HCT116 (cell line): ENCODE data around the gene PACSIN2. TPM values are rescaled to one million over a fixed set of nuclear protein-coding genes. Genes with fewer than 3 reads are reported as not detected.

Experiments used
- ATAC-seq: fragments of 200-7000 bp; cut with Tn5 transposase; 2 replicates; pipeline ENCODE4 v1.9.1; 2020; ENCODE audit warnings: mild to moderate bottlenecking, moderate library complexity
- BruUV-seq: library from RNA; stranded (reverse); fragments of 400-500 nt; replicated peaks from 2 replicates; lab custom pipeline; 2021; lab: Mats Ljungman, UMichigan
- CTCF ChIA-PET: fragments of 300-600 bp; sonication (Branson Sonifier 250); formaldehyde crosslinking; loops from one replicate; lab custom pipeline; 2021; ENCODE audit warnings: antibody characterized with exemption; lab: Charles Lee
- POLR2A ChIA-PET: fragments of 300-600, 350-600 bp; sonication (Branson Sonifier 250); formaldehyde crosslinking; loops from one replicate; lab custom pipeline; 2021; ENCODE audit warnings: antibody characterized with exemption; lab: Charles Lee
- RAD21 ChIA-PET, 2 experiments: fragments of 300-600 bp; sonication (Branson Sonifier 250); formaldehyde crosslinking; loops; one replicate each; lab custom pipeline; 2023; ENCODE audit warnings: low total read pairs in 2 of 2; ENCODE audit not compliant: uncharacterized antibody in 2 of 2, unreplicated experiment in 2 of 2, low non-redundant PET in 1 of 2; lab: Charles Lee
- DNase-seq: peaks from one replicate; pipeline ENCODE4 v3.0.0-alpha.2; 2010; ENCODE audit warnings: low read depth, low spot score
- H2AFZ ChIP-seq: fragments of 200-600 bp; shearing (Covaris generic), sonication (generic); 2 replicates; pipeline ENCODE4 v1.6.1; 2017; ENCODE audit warnings: low read depth, mixed run types, mixed read lengths, antibody characterized with exemption, low read length; ENCODE audit not compliant: poor library complexity, severe bottlenecking
- H3K27ac ChIP-seq: 2 replicates; pipeline ENCODE4 v1.5.1; 2012; ENCODE audit warnings: low read depth, low read length
- H3K27me3 ChIP-seq: fragments of 200-600 bp; sonication (generic); 2 replicates; pipeline ENCODE4 v1.6.1; 2016; ENCODE audit warnings: mixed run types, low read length, mixed read lengths; ENCODE audit not compliant: insufficient read depth
- H3K36me3 ChIP-seq, 2 experiments: fragments of 200-500 bp in 1 of 2; fragments of 200-600 bp in 1 of 2; sonication (Bioruptor generic) in 1 of 2; sonication (generic) in 1 of 2; 2 replicates each; pipeline versions ENCODE4 v1.5.1 to v1.6.1; 2014 to 2016; ENCODE audit warnings: low read length in 2 of 2, inconsistent platforms in 1 of 2, mixed read lengths in 1 of 2, mixed run types in 1 of 2; ENCODE audit not compliant: insufficient read depth in 2 of 2, control insufficient read depth in 1 of 2
- H3K4me1 ChIP-seq, 2 experiments: fragments of 200-600 bp in 1 of 2; sonication (generic) in 1 of 2; 2 replicates each; pipeline versions ENCODE4 v1.5.1 to v1.6.1; 2012 to 2017; ENCODE audit warnings: low read length in 2 of 2, inconsistent platforms in 1 of 2, mild to moderate bottlenecking in 1 of 2, mixed read lengths in 1 of 2, mixed run types in 1 of 2, moderate library complexity in 1 of 2; ENCODE audit not compliant: insufficient read depth in 2 of 2, control insufficient read depth in 1 of 2
- H3K4me2 ChIP-seq: fragments of 200-600 bp; sonication (generic); 2 replicates; pipeline ENCODE4 v1.6.1; 2017; ENCODE audit warnings: mixed run types, low read length, mixed read lengths
- H3K4me3 ChIP-seq, 2 experiments: fragments of 200-600 bp in 1 of 2; sonication (generic) in 1 of 2; replicated peaks in 1 of 2; 2 replicates each; pipeline ENCODE4 v1.5.1; 2011 to 2016; ENCODE audit warnings: low read length in 2 of 2, control low read depth in 1 of 2, low read depth in 1 of 2, mild to moderate bottlenecking in 1 of 2, mixed read lengths in 1 of 2, mixed run types in 1 of 2
- H3K79me2 ChIP-seq: fragments of 200-600 bp; sonication (generic); 2 replicates; pipeline ENCODE4 v1.6.1; 2017; ENCODE audit warnings: mild to moderate bottlenecking, mixed run types, low read length, moderate library complexity, mixed read lengths; ENCODE audit not compliant: insufficient read depth
- H3K9ac ChIP-seq: fragments of 200-600 bp; sonication (generic); 2 replicates; pipeline ENCODE4 v1.6.1; 2016; ENCODE audit warnings: low read length, mixed read lengths
- H3K9me2 ChIP-seq: fragments of 200-600 bp; sonication (generic), shearing (Covaris generic); 2 replicates; pipeline ENCODE4 v1.6.1; 2017; ENCODE audit warnings: mixed run types, mild to moderate bottlenecking, moderate library complexity; ENCODE audit not compliant: insufficient read depth
- H3K9me3 ChIP-seq, 2 experiments: fragments of 200-500 bp in 1 of 2; fragments of 200-600 bp in 1 of 2; sonication (Bioruptor generic) in 1 of 2; sonication (generic) in 1 of 2; 2 replicates each; pipeline ENCODE4 v1.6.1; 2014 to 2017; ENCODE audit warnings: low read length in 2 of 2, mixed read lengths in 2 of 2, inconsistent platforms in 1 of 2, low read depth in 1 of 2, mild to moderate bottlenecking in 1 of 2, mixed run types in 1 of 2, moderate library complexity in 1 of 2; ENCODE audit not compliant: control insufficient read depth in 1 of 2, insufficient read depth in 1 of 2
- H4K20me1 ChIP-seq: fragments of 200-600 bp; sonication (generic), shearing (Covaris generic); 2 replicates; pipeline ENCODE4 v1.6.1; 2017; ENCODE audit warnings: mixed run types, mild to moderate bottlenecking, moderate library complexity; ENCODE audit not compliant: insufficient read depth
- ATF3 ChIP-seq: IDR thresholded peaks from 2 replicates; pipeline ENCODE4 v1.6.1; 2012
- CBX3 ChIP-seq: IDR thresholded peaks from 2 replicates; pipeline ENCODE4 v1.6.1; 2012; ENCODE audit warnings: low read depth
- CEBPB ChIP-seq: IDR thresholded peaks from 2 replicates; pipeline ENCODE4 v1.6.1; 2012; ENCODE audit warnings: low read depth
- EGR1 ChIP-seq: IDR thresholded peaks from 2 replicates; pipeline ENCODE4 v1.6.1; 2012; ENCODE audit warnings: low read depth
- ELF1 ChIP-seq: IDR thresholded peaks from 2 replicates; pipeline ENCODE4 v1.6.1; 2012; ENCODE audit warnings: low read depth, borderline replicate concordance
- EZH2 ChIP-seq: fragments of 200-600 bp; sonication (generic); IDR thresholded peaks from 2 replicates; pipeline ENCODE4 v1.6.1; 2017; ENCODE audit warnings: antibody characterized with exemption, mixed run types
- EZH2phosphoT487 ChIP-seq: fragments of 200-600 bp; IDR thresholded peaks from 2 replicates; pipeline ENCODE4 v1.6.1; 2018; ENCODE audit warnings: antibody characterized with exemption, borderline replicate concordance
- MAX ChIP-seq: IDR thresholded peaks from 2 replicates; pipeline ENCODE4 v1.6.1; 2012
- POLR2A ChIP-seq: IDR thresholded peaks from 2 replicates; pipeline ENCODE4 v1.7.0; 2011; ENCODE audit warnings: borderline replicate concordance; ENCODE audit not compliant: insufficient read depth, insufficient read length; ENCODE audit errors: extremely low read depth
- POLR2AphosphoS5 ChIP-seq: IDR thresholded peaks from 2 replicates; pipeline ENCODE4 v1.6.1; 2011; ENCODE audit warnings: mild to moderate bottlenecking, low read depth, low read length, moderate library complexity
- RAD21 ChIP-seq: IDR thresholded peaks from 2 replicates; pipeline ENCODE4 v1.6.1; 2012; ENCODE audit warnings: low read depth, mild to moderate bottlenecking
- SP1 ChIP-seq: IDR thresholded peaks from 2 replicates; pipeline ENCODE4 v1.6.1; 2012; ENCODE audit warnings: low read depth
- TCF7L2 ChIP-seq: IDR thresholded peaks from 2 replicates; pipeline ENCODE4 v1.7.0; 2011; ENCODE audit warnings: borderline replicate concordance, inconsistent platforms; ENCODE audit not compliant: insufficient read depth, insufficient read length; ENCODE audit errors: extremely low read depth
- YY1 ChIP-seq: IDR thresholded peaks from 2 replicates; pipeline ENCODE4 v1.6.1; 2011; ENCODE audit warnings: low read length, low read depth, moderate library complexity, mild to moderate bottlenecking; ENCODE audit not compliant: insufficient replicate concordance; ENCODE audit errors: extremely low read depth
- ZFX ChIP-seq: fragments of 450-650 bp; IDR thresholded peaks from 2 replicates; pipeline ENCODE4 v1.6.1; 2017
- intact Hi-C: fragments of 100-400 bp; cut with micrococcal nuclease; formaldehyde crosslinking; loops from 2 replicates; pipeline ENCODE4 v1.10.0; 2022
- total RNA-seq: library from RNA; stranded (reverse); gene quantifications from one replicate; pipeline ENCODE4 v1.2.1, GENCODE V29; 2021; ENCODE audit not compliant: unreplicated experiment
- TF ChIP-seq, protein P1 (sequence below): IDR thresholded peaks from 2 replicates; pipeline ENCODE4 v1.6.1; 2012; ENCODE audit warnings: low read depth

PACSIN2 gene
- total RNA-seq, 1 experiment from 2014 or later = 48.2 TPM

DNA sequence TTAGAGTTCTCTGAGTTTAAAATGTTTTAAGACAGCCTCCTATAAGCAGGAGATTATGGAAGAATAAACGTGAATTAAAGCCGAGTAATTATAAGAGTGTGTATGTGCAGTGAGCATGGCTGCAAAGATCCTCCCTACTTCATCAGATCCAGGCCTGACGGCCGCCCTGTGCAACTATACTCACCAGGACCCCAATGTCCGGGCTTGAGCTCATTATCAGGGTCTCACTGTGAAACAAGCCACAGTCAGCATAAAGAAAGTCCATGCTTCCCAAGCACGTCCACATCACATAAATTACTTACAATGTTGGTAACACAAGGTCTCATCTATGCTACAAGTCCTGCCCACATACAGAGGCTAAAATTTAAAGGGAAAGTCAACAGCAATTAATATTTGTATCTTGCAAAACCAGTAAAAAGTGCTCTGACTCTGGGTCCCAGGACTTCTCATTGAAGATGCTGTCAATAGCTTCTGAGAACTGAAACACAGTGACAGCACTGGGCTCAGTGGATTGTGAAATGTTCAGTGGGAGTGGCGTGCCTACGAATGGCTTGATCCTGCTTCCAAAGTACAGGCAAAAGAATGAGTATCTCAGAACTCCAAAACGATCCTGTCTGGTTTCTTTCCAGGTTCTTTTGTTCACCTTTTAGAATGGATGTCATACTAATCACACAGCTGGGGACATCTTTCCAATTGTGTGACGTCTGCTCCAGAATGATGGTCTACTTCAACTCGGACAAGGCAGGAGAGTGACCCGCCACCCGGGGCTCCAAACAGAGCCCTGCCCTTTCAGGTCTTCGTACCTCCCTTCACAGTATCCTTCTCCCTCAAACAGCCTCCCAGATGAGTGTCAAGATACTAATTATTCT, 85.7 kb downstream of the PACSIN2 start:
- peaks cover 6 to 25% of the 10 kb centered on the region in 2 experiments for H3K4me1 ChIP-seq
- TF ChIP-seq ZFX = no peak
- no peak for TF ChIP-seq RAD21
- TF ChIP-seq YY1 = no peak
- TF ChIP-seq SP1 = no peak
- TF ChIP-seq EZH2phosphoT487 = no peak
- no peak for TF ChIP-seq MAX
- no peak for TF ChIP-seq ELF1
- TF ChIP-seq POLR2AphosphoS5 = no peak
- TF ChIP-seq TCF7L2 = no peak
- no peak for TF ChIP-seq CBX3
- TF ChIP-seq CEBPB = no peak
- TF ChIP-seq, protein P1, sequence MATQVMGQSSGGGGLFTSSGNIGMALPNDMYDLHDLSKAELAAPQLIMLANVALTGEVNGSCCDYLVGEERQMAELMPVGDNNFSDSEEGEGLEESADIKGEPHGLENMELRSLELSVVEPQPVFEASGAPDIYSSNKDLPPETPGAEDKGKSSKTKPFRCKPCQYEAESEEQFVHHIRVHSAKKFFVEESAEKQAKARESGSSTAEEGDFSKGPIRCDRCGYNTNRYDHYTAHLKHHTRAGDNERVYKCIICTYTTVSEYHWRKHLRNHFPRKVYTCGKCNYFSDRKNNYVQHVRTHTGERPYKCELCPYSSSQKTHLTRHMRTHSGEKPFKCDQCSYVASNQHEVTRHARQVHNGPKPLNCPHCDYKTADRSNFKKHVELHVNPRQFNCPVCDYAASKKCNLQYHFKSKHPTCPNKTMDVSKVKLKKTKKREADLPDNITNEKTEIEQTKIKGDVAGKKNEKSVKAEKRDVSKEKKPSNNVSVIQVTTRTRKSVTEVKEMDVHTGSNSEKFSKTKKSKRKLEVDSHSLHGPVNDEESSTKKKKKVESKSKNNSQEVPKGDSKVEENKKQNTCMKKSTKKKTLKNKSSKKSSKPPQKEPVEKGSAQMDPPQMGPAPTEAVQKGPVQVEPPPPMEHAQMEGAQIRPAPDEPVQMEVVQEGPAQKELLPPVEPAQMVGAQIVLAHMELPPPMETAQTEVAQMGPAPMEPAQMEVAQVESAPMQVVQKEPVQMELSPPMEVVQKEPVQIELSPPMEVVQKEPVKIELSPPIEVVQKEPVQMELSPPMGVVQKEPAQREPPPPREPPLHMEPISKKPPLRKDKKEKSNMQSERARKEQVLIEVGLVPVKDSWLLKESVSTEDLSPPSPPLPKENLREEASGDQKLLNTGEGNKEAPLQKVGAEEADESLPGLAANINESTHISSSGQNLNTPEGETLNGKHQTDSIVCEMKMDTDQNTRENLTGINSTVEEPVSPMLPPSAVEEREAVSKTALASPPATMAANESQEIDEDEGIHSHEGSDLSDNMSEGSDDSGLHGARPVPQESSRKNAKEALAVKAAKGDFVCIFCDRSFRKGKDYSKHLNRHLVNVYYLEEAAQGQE = no peak
- no peak for TF ChIP-seq EGR1
- TF ChIP-seq POLR2A = no peak
- TF ChIP-seq EZH2 = no peak
- TF ChIP-seq ATF3 = no peak
- no peak overlapping the region for H3K27ac ChIP-seq

More for the DNA sequence above, 85.7 kb downstream of the PACSIN2 start:
- no peaks in the 10 kb centered on the region for H3K36me3 ChIP-seq
- no peaks in the 10 kb centered on the region for H4K20me1 ChIP-seq
- RAD21 ChIA-PET = no interaction called here
- H3K27me3 ChIP-seq = no peaks in the 10 kb centered on the region
- DNase-seq = no peak
- H3K4me3 ChIP-seq = no peak overlapping the region
- POLR2A ChIA-PET = interaction anchor here (1.1 kb wide), 1 partner anchor 314 kb away, joined by 3 read pairs; no protein-coding TSS in a partner anchor
- CTCF ChIA-PET = no interaction called here
- H2AFZ ChIP-seq = no peak overlapping the region
- intact Hi-C loops = no loop called here
- H3K9me2 ChIP-seq = no peaks in the 10 kb centered on the region
- no peaks in the 10 kb centered on the region for H3K9me3 ChIP-seq
- peaks cover 68% of the 10 kb centered on the region for H3K79me2 ChIP-seq
- ATAC-seq = no peak
- no peak overlapping the region for H3K9ac ChIP-seq
- no peak overlapping the region for H3K4me2 ChIP-seq
- BruUV-seq = no TSS peak
